ENCODE data around the gene RNASE7.

RNASE7 gene

DNA sequence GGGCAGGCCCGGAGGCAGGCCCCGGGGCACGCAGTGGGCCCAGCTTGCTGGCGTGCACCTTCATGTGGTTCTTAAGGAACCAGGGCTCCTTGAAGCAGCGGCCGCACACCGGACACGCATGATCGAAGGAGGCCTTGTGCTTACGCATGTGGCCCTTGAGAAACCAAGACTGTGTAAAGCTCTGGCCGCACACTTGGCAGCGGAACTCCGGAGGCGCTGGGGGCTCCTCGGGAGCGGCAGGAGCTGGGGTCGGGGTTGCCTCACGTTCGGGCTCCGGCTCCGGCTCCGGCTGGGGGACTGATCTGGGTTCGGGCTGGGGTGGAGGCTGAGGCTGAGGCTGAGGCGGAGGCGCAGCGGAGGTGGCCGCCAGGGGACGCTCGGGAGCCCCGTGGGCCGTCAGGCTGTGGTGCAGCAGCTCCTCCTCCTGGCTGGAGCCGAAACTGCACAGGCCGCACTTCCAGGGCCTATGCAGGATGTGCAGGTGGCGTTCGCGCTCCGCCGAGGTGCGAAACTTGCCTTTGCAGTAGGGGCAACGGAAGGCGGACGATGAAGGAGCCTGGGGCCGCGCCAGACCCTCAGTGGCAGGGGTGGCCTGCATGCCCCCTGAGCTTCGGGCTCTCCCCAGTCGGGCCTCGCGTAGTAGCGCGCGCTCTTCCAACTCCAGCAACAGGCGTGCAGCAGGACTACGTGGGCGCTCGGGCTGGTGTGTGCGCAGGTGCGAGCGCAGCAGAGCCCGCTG lies 50.3 kb downstream of the RNASE7 start:
- peaks cover 13 to 35% of the 10 kb centered on the region in 2 donors for H3K4me1 ChIP-seq (ENCODE audit: control insufficient read depth in 1 of 2, insufficient read depth in 2 of 2, low read length in 2 of 2)
- peaks cover 6 to 26% of the 10 kb centered on the region in 2 donors for H3K36me3 ChIP-seq (ENCODE audit: control insufficient read depth in 1 of 2, insufficient read depth in 2 of 2, low read length in 2 of 2)
- no peaks in the 10 kb centered on the region for H3K27me3 ChIP-seq (ENCODE audit: control insufficient read depth in 1 of 2, insufficient read depth in 2 of 2, low read length in 2 of 2)
- no peaks in the 10 kb centered on the region for H3K9me3 ChIP-seq (ENCODE audit: control insufficient read depth in 1 of 2, low read length in 2 of 2)
- H3K4me3 ChIP-seq (ENCODE audit: low read depth in 1 of 2, low read length in 2 of 2): no peak overlapping the region
- H3K9ac ChIP-seq (ENCODE audit: low read depth in 1 of 2, low read length in 2 of 2): no peak overlapping the region
- H3K27ac ChIP-seq (ENCODE audit: low read depth, low read length): no peak overlapping the region

GRCh38 chr14:21093018-21093417 lies 50.9 kb downstream of the RNASE7 start:
- H3K9me3 ChIP-seq (ENCODE audit: control insufficient read depth in 1 of 2, low read length in 2 of 2): no peaks in the 10 kb centered on the region
- no peaks in the 10 kb centered on the region for H3K27me3 ChIP-seq (ENCODE audit: control insufficient read depth in 1 of 2, insufficient read depth in 2 of 2, low read length in 2 of 2)
- no peak overlapping the region for H3K4me3 ChIP-seq (ENCODE audit: low read depth in 1 of 2, low read length in 2 of 2)
- no peak overlapping the region for H3K27ac ChIP-seq (ENCODE audit: low read depth, low read length)
- H3K36me3 ChIP-seq (ENCODE audit: control insufficient read depth in 1 of 2, insufficient read depth in 2 of 2, low read length in 2 of 2): peaks cover 6 to 26% of the 10 kb centered on the region in 2 donors
- H3K4me1 ChIP-seq (ENCODE audit: control insufficient read depth in 1 of 2, insufficient read depth in 2 of 2, low read length in 2 of 2): peaks cover 13 to 35% of the 10 kb centered on the region in 2 donors
- H3K9ac ChIP-seq (ENCODE audit: low read depth in 1 of 2, low read length in 2 of 2): no peak overlapping the region
